ENCODE results near the gene GBP2. TPM values are rescaled to one million over a fixed set of nuclear protein-coding genes. Genes with fewer than 3 reads are reported as not detected.

Gene GBP2, protein sequence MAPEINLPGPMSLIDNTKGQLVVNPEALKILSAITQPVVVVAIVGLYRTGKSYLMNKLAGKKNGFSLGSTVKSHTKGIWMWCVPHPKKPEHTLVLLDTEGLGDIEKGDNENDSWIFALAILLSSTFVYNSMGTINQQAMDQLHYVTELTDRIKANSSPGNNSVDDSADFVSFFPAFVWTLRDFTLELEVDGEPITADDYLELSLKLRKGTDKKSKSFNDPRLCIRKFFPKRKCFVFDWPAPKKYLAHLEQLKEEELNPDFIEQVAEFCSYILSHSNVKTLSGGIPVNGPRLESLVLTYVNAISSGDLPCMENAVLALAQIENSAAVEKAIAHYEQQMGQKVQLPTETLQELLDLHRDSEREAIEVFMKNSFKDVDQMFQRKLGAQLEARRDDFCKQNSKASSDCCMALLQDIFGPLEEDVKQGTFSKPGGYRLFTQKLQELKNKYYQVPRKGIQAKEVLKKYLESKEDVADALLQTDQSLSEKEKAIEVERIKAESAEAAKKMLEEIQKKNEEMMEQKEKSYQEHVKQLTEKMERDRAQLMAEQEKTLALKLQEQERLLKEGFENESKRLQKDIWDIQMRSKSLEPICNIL
- polyA plus RNA-seq (ENCODE audit: insufficient read length in 4 of 4): 1 to 10 TPM; 2.2 to 3.8 (median 2.6) TPM

DNA sequence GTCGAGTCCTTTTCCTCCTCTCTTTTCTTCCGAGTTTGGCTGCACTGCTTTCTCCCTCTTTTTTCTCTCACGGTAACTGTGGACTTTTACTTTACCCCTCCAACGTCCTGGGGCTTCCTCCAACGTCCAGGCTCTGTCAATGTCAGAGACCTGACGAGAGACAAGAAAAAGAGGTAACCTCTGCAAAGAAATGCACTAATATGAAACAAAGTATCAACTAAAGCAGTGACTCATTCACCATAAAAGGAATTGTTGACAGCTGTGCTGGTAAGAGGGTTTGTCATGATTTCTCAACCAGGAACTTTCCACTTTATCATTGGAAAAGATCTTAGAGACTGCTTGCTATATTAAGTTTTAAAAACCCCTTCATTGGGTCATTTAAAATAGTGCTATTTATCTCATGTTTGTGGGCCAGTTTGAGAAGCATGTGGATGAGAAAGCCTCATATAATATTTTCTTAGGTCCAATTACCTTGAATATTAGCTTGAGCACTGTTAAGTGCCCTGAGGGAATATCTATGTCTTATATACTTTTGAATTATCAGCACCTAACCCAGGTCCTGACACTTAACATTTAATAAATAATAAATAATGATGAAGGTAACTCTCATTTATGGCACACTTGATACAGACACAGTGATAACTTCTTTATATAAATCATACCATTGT, at the start of gene GBP2:
GBP2 (minus strand) TSS at position 202 of the 668 bp plus-strand sequence. CDS start 4,148 bp downstream, outside the sequence.
- DNase-seq (ENCODE audit: low read depth in 4 of 4, low spot score in 2 of 4): no peak

DNA sequence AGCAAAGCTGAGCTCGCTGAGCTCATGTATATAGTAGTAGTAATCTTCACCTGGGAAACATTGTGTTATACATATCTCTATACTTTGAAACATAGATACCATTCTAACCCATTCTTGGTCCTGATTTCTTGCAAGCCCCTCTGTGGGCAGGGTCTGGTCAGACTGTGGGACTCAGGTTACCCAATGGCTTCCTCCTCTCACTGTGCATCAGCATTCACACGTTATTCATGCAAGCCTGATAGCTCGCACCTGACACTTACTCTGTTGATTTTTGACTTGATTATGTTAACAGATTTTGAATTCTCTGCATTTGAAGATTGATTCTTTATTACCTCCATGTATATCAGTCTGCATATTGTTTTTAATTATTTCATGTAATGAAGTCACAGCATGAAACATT, 48.6 kb upstream of the GBP2 start:
- no peak for DNase-seq (ENCODE audit: low read depth in 4 of 4, low spot score in 2 of 4)

- DNase-seq (ENCODE audit: low read depth in 4 of 4, low spot score in 2 of 4): no peak
Observed at GRCh38 chr1:89172468-89173143, 46.7 kb upstream of the GBP2 start.

DNA sequence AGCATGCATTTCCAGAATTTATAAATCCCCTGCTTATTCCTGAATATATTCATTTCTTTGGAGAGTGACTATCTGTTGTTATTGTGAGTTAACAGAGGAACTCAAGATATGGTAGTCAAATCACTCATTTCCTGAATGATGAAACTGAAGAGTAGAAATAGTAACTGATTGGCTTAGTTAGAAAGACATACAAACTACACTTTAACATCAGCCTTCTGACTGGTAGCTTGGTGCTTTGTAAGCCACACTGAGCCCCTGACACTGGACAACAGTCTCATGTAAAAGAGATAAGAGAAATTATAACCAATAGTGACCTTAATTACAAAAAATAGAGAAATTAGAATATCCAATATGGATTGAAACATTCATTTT, 45.1 kb upstream of the GBP2 start:
- DNase-seq (ENCODE audit: low read depth in 4 of 4, low spot score in 2 of 4): no peak

GRCh38 chr1:89170170-89171066, 44.5 kb upstream of the GBP2 start:
- DNase-seq (ENCODE audit: low read depth in 4 of 4, low spot score in 2 of 4): no peak

GRCh38 chr1:89169166-89169565, 43.3 kb upstream of the GBP2 start:
- no peak for DNase-seq (ENCODE audit: low read depth in 4 of 4, low spot score in 2 of 4)

DNA sequence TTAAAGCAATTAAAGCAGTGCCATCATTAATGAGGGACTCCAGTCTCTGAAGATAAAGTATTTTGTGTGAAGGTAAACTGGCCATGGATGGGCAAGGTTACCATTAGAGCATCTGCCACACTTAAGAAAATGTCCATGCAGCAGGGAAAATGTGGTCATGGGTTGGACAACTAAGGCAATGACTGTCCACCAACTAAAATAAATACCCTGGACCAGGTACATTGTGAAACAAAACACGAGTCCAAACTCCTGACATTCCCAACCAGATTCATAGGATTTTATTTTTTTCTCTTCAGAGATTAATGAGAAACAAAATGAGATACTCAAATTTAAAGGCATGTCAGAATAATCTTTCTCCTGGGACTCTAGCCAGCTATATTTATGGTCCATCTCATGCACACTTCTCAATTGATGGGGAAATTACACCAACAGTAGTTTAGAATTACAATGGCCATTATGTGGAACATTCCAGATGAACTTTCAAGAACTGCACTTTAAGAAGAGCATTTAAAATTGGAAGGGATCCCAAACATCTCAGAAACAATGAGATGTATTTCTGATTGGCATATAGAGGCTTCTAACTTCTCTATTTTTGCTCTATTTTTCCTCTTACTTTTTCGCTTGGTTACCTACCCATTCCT, 41.8 kb upstream of the GBP2 start:
- no peak for DNase-seq (ENCODE audit: low read depth in 4 of 4, low spot score in 2 of 4)

DNA sequence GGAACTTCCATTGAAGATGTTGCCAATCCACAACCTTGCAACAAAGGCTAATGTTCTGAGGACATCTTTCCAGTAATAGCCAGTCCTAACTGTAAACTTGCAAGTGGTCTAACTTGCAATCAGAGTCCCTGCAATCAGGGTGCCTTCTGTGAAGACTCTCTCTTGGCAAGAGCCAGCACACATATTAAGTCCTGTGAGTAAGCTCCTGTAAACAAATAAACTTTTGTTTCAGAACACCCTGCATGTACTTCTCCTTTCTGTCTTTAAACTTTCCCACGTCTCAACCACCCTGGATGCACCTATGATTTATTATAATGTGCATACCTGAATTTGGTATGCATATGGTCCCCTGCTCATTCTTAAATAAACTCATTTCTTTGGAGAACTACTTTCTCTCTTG, 40.8 kb upstream of the GBP2 start:
- no peak for DNase-seq (ENCODE audit: low read depth in 4 of 4, low spot score in 2 of 4)

- DNase-seq (ENCODE audit: low read depth in 4 of 4, low spot score in 2 of 4): no peak
Observed at GRCh38 chr1:89165811-89166210, 39.9 kb upstream of the GBP2 start.

DNA sequence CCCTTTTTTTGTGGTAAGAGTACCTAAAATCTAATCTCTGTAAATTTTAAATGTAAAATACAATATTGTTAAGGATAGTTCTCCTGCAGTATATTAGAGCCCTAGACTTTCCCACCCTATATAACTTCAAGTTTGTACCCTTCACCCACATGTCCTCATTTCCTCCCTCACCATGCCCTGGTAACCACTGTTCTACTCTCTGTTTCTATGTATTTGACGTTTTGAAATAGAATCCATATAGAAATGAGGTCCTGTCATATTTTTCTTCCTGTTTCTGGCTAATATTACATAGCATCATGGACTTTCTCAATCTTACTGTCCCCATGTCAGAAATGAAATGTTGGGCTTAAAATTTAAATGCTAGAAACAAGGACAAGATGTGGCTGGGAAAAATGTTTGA, 25.1 kb upstream of the GBP2 start:
- DNase-seq (ENCODE audit: low read depth in 4 of 4, low spot score in 2 of 4): no peak

- no peak for DNase-seq (ENCODE audit: low read depth in 4 of 4, low spot score in 2 of 4)
Observed at GRCh38 chr1:89149976-89150375, 24.1 kb upstream of the GBP2 start.

- no peak for DNase-seq (ENCODE audit: low read depth in 4 of 4, low spot score in 2 of 4)
Observed at GRCh38 chr1:89149229-89149628, 23.3 kb upstream of the GBP2 start.

DNA sequence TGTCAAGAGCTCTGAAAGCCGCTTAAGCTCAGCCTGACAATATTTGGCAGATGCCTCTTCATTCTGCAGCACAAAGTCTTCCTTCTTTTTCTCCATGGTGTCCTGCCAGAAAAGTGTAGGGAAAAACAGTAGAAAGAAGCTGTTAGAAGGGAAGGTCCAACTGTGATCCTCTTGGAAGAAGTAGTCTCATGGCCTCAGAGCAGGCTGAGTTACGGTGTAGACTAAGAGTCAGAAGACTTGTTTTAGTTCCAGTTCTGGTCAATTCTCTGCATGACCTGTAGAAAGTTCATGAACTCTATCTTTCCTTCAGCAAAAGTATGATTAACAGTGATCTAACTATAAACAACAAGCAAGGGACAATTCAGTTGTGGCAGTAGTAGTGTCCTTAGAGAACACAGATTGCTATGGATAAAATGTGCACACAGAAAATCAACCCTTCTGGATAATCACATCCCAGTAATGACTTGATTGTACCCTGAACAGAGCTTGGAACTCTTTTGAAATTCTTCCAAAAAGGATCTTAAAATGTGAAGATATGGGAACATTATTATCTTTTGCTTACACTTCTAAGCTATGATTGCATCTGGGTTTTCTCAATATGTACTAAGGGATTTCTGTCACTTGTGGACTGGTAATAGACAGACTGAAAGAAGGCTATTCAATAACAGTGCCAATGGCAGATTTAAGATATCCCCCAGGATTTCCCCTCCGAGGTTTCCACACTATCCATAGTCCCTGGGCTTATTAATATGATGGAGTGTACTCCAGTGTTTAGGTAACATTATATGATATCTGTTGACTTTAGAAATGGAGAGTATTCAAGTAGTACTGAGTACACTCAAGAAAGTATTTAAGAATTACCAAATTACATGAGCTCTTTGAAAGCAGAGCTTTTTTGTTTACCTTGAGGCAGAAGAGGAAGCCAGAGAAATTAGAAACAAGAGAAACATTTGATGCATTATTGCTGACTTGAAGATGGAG, 22.1 kb upstream of the GBP2 start:
- no peak for DNase-seq (ENCODE audit: low read depth in 4 of 4, low spot score in 2 of 4)

DNA sequence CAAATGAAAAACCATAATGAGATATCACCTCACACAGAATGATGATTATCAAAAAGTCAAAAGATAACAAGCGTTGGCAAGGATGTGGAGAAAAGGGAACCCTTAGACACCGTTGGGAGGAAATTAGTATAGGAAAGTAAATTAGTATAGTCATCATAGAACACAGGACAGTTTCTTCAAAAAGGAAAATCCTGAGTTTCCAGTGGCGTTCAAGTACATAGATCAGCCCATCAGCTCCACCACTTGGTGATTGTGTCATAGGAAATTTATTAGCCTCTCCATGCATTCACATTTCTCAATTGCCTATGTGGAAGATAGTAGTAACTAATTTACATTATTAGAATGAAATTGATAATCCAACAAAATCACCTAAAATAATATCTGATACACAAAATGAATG, 20.8 kb upstream of the GBP2 start:
- DNase-seq (ENCODE audit: low read depth in 4 of 4, low spot score in 2 of 4): no peak

DNA sequence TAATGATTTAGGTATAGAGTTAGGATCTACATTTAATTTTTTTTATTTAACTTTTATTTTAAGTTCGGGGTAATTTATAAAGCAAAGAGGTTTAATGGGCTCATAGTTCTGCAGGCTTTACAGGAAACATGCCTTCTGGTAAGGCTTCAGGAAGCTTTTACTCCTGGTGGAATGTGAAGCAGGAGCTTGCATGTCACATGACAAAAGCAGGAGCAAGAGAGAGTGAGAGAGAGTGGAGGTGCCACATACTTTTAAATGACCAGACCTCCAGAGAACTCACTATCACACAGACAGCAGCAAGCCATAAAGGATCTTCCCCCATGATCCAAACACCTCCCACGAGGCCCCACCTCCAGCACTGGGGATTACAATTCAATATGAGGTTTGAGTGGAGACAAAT, 17.6 kb upstream of the GBP2 start:
- DNase-seq (ENCODE audit: low read depth in 4 of 4, low spot score in 2 of 4): no peak

DNA sequence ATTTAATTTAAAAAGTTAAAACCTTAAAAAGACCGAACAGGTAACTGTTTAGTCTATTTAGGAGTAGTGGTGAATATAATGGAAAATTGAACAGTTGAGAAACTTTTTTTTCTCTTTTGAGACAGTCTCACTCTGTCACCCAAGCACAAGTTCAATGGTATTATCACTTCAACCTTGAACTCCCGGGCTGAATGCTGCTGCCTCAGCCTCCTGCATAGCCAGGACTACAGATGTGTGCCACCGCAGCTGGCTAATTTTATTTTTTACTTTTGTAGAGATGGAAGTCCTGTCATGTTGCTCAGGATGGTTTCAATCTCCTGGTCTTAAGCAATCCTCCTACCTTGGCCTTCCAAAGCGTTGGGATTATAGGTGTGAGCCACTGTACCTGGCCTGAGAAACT, 16.2 kb upstream of the GBP2 start:
- no peak for DNase-seq (ENCODE audit: low read depth in 4 of 4, low spot score in 2 of 4)

- DNase-seq (ENCODE audit: low read depth in 4 of 4, low spot score in 2 of 4): no peak
Observed at GRCh38 chr1:89133747-89134146, 7.8 kb upstream of the GBP2 start.

DNA sequence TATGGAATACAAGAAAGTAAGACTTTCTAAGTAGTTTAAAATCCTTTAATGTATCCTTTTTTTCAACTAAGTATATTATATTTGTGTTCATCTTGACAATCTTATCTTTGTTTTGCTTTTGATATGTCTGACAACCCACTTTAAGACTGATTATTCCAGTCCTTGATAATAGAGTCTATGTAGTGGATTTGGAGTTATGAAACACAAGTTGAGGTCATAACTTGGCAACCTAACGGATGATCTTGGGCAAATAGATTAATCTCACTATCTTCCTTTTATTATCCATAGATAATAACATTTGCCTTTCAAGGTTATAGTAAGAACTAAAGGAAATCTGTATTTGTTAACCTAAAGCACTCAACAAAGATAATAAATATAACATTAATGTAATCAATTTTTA, 4.8 kb upstream of the GBP2 start:
- DNase-seq (ENCODE audit: low read depth in 4 of 4, low spot score in 2 of 4): no peak

- DNase-seq (ENCODE audit: low read depth in 4 of 4, low spot score in 2 of 4): no peak
Observed at GRCh38 chr1:89129911-89130310, 4.0 kb upstream of the GBP2 start.
